Measurements from ENCODE around the gene FBXL7. TPM values are rescaled to one million over a fixed set of nuclear protein-coding genes. Genes with fewer than 3 reads are reported as not detected.

Gene FBXL7
- total and polyA plus RNA-seq, 2 experiments from 2014 or later, result 4.5 to 15.2 TPM

DNA sequence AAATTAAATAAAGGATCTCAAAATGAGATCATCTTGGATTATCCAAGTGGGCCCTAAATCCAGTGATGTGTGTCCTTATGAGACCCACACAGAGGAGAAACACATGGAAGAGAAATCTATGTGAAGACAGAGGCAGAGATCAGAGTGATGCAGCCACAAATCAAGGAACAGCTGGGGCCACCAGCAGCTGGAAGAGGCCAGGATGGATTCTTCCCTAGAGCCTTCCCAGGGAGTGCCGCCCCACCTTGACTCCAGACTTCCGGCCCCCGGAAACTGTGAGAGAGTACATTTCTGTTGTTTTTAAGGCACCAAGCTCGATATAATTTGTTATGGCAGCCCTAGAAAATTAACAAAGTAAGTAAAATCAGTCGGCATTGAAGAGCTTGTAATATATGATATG, 286.9 kb downstream of the FBXL7 start:
- no peaks in the 10 kb centered on the region for H4K20me1 ChIP-seq (replicated peaks; ENCODE audit: insufficient read depth)
- H3K4me1 Mint-ChIP-seq, result peaks cover 3% of the 10 kb centered on the region; the same call in 1 of the 3 replicates

More for the DNA sequence above, 286.9 kb downstream of the FBXL7 start:
- Histone ChIP-seq H3K4me1 (ENCODE audit: insufficient read depth) (no peaks in the 10 kb centered on the region), H3K79me2 (replicated peaks; ENCODE audit: insufficient read depth) (peaks cover 8% of the 10 kb centered on the region; the same call in 1 of the 2 replicates), H3K4me2 (no peak overlapping the region), H3K36me3 (ENCODE audit: insufficient read depth) (no peaks in the 10 kb centered on the region), H3K27ac (ENCODE audit: low read depth) (no peak overlapping the region), H3K4me3 (no peak overlapping the region), H2AFZ (no peak overlapping the region), H3F3A (replicated peaks; ENCODE audit: low read depth) (no peaks in the 10 kb centered on the region), H3K9me2 (ENCODE audit: insufficient read depth) (peaks cover 15% of the 10 kb centered on the region; the same call in 1 of the 2 replicates), H3K27me3 (ENCODE audit: insufficient read depth) (no peaks in the 10 kb centered on the region)
- Mint-ChIP-seq H3K4me3 (no peak overlapping the region), H3K36me3 (ENCODE audit: low read depth) (no peaks in the 10 kb centered on the region), H3K9me3 (no peaks in the 10 kb centered on the region), H3K27me3 (ENCODE audit: insufficient read depth, low read depth, poor library complexity) (peaks cover 2% of the 10 kb centered on the region), H3K27ac (no peak overlapping the region)
- TF ChIP-seq EZH2phosphoT487 (IDR thresholded peaks at IDR 0.05; ENCODE audit: unreplicated experiment), result no peak
- TF ChIP-seq, protein P1, sequence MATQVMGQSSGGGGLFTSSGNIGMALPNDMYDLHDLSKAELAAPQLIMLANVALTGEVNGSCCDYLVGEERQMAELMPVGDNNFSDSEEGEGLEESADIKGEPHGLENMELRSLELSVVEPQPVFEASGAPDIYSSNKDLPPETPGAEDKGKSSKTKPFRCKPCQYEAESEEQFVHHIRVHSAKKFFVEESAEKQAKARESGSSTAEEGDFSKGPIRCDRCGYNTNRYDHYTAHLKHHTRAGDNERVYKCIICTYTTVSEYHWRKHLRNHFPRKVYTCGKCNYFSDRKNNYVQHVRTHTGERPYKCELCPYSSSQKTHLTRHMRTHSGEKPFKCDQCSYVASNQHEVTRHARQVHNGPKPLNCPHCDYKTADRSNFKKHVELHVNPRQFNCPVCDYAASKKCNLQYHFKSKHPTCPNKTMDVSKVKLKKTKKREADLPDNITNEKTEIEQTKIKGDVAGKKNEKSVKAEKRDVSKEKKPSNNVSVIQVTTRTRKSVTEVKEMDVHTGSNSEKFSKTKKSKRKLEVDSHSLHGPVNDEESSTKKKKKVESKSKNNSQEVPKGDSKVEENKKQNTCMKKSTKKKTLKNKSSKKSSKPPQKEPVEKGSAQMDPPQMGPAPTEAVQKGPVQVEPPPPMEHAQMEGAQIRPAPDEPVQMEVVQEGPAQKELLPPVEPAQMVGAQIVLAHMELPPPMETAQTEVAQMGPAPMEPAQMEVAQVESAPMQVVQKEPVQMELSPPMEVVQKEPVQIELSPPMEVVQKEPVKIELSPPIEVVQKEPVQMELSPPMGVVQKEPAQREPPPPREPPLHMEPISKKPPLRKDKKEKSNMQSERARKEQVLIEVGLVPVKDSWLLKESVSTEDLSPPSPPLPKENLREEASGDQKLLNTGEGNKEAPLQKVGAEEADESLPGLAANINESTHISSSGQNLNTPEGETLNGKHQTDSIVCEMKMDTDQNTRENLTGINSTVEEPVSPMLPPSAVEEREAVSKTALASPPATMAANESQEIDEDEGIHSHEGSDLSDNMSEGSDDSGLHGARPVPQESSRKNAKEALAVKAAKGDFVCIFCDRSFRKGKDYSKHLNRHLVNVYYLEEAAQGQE (IDR thresholded peaks at IDR 0.05; ENCODE audit: unreplicated experiment), result no peak
- no peak for TF ChIP-seq NANOG (IDR thresholded peaks at IDR 0.05; ENCODE audit: borderline replicate concordance)
- no peak for TF ChIP-seq STAT1 (IDR thresholded peaks at IDR 0.05; ENCODE audit: unreplicated experiment)
- no peak for TF ChIP-seq ZNF114 (CRISPR knock-in tag; IDR thresholded peaks at IDR 0.05)
- TF ChIP-seq ZNF331 (CRISPR knock-in tag; IDR thresholded peaks at IDR 0.05; ENCODE audit: low read depth), result no peak
- no peak for TF ChIP-seq CREB1 (CRISPR knock-in tag; IDR thresholded peaks at IDR 0.05; ENCODE audit: low read depth)
- TF ChIP-seq JUNB (IDR thresholded peaks at IDR 0.05; ENCODE audit: unreplicated experiment), result no peak
- no peak for TF ChIP-seq POLR2AphosphoS5 (IDR thresholded peaks at IDR 0.05; ENCODE audit: low read depth)
- TF ChIP-seq EZH2 (IDR thresholded peaks at IDR 0.05; ENCODE audit: low read depth, unreplicated experiment), result no peak
- TF ChIP-seq, protein P2, sequence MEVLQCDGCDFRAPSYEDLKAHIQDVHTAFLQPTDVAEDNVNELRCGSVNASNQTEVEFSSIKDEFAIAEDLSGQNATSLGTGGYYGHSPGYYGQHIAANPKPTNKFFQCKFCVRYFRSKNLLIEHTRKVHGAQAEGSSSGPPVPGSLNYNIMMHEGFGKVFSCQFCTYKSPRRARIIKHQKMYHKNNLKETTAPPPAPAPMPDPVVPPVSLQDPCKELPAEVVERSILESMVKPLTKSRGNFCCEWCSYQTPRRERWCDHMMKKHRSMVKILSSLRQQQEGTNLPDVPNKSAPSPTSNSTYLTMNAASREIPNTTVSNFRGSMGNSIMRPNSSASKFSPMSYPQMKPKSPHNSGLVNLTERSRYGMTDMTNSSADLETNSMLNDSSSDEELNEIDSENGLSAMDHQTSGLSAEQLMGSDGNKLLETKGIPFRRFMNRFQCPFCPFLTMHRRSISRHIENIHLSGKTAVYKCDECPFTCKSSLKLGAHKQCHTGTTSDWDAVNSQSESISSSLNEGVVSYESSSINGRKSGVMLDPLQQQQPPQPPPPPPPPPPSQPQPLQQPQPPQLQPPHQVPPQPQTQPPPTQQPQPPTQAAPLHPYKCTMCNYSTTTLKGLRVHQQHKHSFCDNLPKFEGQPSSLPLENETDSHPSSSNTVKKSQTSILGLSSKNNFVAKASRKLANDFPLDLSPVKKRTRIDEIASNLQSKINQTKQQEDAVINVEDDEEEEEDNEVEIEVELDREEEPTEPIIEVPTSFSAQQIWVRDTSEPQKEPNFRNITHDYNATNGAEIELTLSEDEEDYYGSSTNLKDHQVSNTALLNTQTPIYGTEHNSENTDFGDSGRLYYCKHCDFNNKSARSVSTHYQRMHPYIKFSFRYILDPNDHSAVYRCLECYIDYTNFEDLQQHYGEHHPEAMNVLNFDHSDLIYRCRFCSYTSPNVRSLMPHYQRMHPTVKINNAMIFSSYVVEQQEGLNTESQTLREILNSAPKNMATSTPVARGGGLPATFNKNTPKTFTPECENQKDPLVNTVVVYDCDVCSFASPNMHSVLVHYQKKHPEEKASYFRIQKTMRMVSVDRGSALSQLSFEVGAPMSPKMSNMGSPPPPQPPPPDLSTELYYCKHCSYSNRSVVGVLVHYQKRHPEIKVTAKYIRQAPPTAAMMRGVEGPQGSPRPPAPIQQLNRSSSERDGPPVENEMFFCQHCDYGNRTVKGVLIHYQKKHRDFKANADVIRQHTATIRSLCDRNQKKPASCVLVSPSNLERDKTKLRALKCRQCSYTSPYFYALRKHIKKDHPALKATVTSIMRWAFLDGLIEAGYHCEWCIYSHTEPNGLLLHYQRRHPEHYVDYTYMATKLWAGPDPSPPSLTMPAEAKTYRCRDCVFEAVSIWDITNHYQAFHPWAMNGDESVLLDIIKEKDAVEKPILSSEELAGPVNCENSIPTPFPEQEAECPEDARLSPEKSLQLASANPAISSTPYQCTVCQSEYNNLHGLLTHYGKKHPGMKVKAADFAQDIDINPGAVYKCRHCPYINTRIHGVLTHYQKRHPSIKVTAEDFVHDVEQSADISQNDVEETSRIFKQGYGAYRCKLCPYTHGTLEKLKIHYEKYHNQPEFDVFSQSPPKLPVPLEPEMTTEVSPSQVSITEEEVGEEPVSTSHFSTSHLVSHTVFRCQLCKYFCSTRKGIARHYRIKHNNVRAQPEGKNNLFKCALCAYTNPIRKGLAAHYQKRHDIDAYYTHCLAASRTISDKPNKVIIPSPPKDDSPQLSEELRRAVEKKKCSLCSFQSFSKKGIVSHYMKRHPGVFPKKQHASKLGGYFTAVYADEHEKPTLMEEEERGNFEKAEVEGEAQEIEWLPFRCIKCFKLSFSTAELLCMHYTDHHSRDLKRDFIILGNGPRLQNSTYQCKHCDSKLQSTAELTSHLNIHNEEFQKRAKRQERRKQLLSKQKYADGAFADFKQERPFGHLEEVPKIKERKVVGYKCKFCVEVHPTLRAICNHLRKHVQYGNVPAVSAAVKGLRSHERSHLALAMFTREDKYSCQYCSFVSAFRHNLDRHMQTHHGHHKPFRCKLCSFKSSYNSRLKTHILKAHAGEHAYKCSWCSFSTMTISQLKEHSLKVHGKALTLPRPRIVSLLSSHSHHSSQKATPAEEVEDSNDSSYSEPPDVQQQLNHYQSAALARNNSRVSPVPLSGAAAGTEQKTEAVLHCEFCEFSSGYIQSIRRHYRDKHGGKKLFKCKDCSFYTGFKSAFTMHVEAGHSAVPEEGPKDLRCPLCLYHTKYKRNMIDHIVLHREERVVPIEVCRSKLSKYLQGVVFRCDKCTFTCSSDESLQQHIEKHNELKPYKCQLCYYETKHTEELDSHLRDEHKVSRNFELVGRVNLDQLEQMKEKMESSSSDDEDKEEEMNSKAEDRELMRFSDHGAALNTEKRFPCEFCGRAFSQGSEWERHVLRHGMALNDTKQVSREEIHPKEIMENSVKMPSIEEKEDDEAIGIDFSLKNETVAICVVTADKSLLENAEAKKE (CRISPR knock-in tag; IDR thresholded peaks at IDR 0.05), result no peak
- TF ChIP-seq CTCF (conservative IDR thresholded peaks at IDR 0.05; ENCODE audit: low read depth in 2 of 2), result no peak
- TF ChIP-seq, protein P3, sequence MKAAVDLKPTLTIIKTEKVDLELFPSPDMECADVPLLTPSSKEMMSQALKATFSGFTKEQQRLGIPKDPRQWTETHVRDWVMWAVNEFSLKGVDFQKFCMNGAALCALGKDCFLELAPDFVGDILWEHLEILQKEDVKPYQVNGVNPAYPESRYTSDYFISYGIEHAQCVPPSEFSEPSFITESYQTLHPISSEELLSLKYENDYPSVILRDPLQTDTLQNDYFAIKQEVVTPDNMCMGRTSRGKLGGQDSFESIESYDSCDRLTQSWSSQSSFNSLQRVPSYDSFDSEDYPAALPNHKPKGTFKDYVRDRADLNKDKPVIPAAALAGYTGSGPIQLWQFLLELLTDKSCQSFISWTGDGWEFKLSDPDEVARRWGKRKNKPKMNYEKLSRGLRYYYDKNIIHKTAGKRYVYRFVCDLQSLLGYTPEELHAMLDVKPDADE (IDR thresholded peaks at IDR 0.05), result no peak
- ATAC-seq (no peak), DNase-seq (ENCODE audit: low spot score) (no peak)
